Stimulated activated CD8-positive, alpha-beta memory T cell treated with anti-CD3 and anti-CD28 coated beads, Interleukin-4, amount 100 ng/mL, for 1 hour (primary cell): ENCODE data around the gene SERF1A.
"Not testable (repeated sequence)": the region's sequence is repeated elsewhere in the genome, so short reads cannot be mapped to it uniquely, and the experiment has no call there.

Experiments used
- DNase-seq, 2 donors: peaks; one replicate each; pipeline ENCODE4 v3.0.0-alpha.2; 2020; ENCODE audit warnings: low read depth in 2 of 2, low spot score in 1 of 2

The SERF1A gene

GRCh38 chr5:70900533-70901271, at the start of gene SERF1A:
SERF1A (plus strand) TSS chr5:70900669; CDS start chr5:70900870, 201 bp downstream.
- not testable (repeated sequence) for DNase-seq

- not testable (repeated sequence) for DNase-seq
These were observed 33.7 kb upstream of the SERF1A start for GRCh38 chr5:70866778-70867177.

GRCh38 chr5:70870626-70871025, 29.8 kb upstream of the SERF1A start:
- DNase-seq, result not testable (repeated sequence)

GRCh38 chr5:70896076-70896475, 4.4 kb upstream of the SERF1A start:
- not testable (repeated sequence) for DNase-seq

- not testable (repeated sequence) for DNase-seq
These were observed 753 bp downstream of the SERF1A start for GRCh38 chr5:70901272-70901571.

GRCh38 chr5:70906624-70907023, 6.2 kb downstream of the SERF1A start:
- not testable (repeated sequence) for DNase-seq

- not testable (repeated sequence) for DNase-seq
These were observed 16.4 kb downstream of the SERF1A start for GRCh38 chr5:70916829-70917228.

- not testable (repeated sequence) for DNase-seq
These were observed 24.7 kb downstream of the SERF1A start for GRCh38 chr5:70925211-70925562.

GRCh38 chr5:70931709-70932368, 31.4 kb downstream of the SERF1A start:
- DNase-seq, result not testable (repeated sequence)

GRCh38 chr5:70932560-70932959, 32.1 kb downstream of the SERF1A start:
- DNase-seq, result not testable (repeated sequence)

GRCh38 chr5:70953068-70953467, 52.6 kb downstream of the SERF1A start:
- DNase-seq, result not testable (repeated sequence)
